Measurements from ENCODE around the gene FBLN7.

The FBLN7 gene

DNA sequence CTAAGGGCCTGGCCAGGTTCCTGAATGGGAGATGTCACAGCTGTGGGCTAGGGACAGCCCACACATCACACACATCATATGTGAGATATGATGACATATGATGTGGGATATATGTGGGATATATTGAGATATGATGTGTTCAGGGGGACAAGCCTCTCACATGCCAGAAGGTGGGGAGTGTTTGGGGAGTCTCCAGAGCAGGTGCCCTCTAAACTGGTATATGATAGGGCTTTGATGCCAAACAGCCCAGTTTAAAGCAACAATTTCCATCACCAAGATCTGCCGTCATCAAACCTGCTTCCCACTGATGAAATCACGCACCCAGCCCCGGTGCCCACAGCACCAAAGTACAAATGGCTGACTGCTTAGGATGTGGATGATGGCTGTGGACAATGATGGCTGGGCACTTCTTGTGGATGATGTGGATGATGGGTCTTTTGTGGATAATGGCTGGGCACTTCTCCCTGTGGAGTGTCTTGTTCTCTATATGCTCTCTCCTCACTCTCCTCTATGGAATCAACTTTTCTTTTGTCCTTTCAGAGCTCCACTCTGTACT lies 50.9 kb downstream of the FBLN7 start:
- no peak for DNase-seq
- H3K4me1 ChIP-seq = no peaks in the 10 kb centered on the region
- H3K36me3 ChIP-seq = no peaks in the 10 kb centered on the region
- H3K9me3 ChIP-seq = no peaks in the 10 kb centered on the region
- no peak overlapping the region for H3K4me3 ChIP-seq (ENCODE audit: low read depth, low read length)
- no peaks in the 10 kb centered on the region for H3K27me3 ChIP-seq
- no peak for TF ChIP-seq CTCF (IDR thresholded peaks at IDR 0.05; ENCODE audit: low read depth, low read length)

GRCh38 chr2:112194028-112194427 lies 55.8 kb downstream of the FBLN7 start:
- no peak for TF ChIP-seq CTCF (IDR thresholded peaks at IDR 0.05; ENCODE audit: low read depth, low read length)
- H3K36me3 ChIP-seq = no peaks in the 10 kb centered on the region
- no peaks in the 10 kb centered on the region for H3K9me3 ChIP-seq
- no peak overlapping the region for H3K4me3 ChIP-seq (ENCODE audit: low read depth, low read length)
- no peak for DNase-seq
- H3K27me3 ChIP-seq = no peaks in the 10 kb centered on the region
- H3K4me1 ChIP-seq = no peaks in the 10 kb centered on the region

- Histone ChIP-seq H3K27me3 (no peaks in the 10 kb centered on the region), H3K36me3 (no peaks in the 10 kb centered on the region), H3K4me3 (ENCODE audit: low read depth, low read length) (no peak overlapping the region), H3K4me1 (no peaks in the 10 kb centered on the region), H3K9me3 (no peaks in the 10 kb centered on the region)
- DNase-seq = no peak
- TF ChIP-seq CTCF (IDR thresholded peaks at IDR 0.05; ENCODE audit: low read depth, low read length) = no peak
Observed at GRCh38 chr2:112194482-112194881, 56.3 kb downstream of the FBLN7 start.

GRCh38 chr2:112195167-112195766 lies 57.1 kb downstream of the FBLN7 start:
- H3K27me3 ChIP-seq = no peaks in the 10 kb centered on the region
- no peak for TF ChIP-seq CTCF (IDR thresholded peaks at IDR 0.05; ENCODE audit: low read depth, low read length)
- H3K4me1 ChIP-seq = no peaks in the 10 kb centered on the region
- H3K4me3 ChIP-seq (ENCODE audit: low read depth, low read length) = no peak overlapping the region
- no peak for DNase-seq
- H3K36me3 ChIP-seq = no peaks in the 10 kb centered on the region
- no peaks in the 10 kb centered on the region for H3K9me3 ChIP-seq

- no peak for TF ChIP-seq CTCF (IDR thresholded peaks at IDR 0.05; ENCODE audit: low read depth, low read length)
- no peaks in the 10 kb centered on the region for H3K9me3 ChIP-seq
- no peaks in the 10 kb centered on the region for H3K4me1 ChIP-seq
- H3K4me3 ChIP-seq (ENCODE audit: low read depth, low read length) = no peak overlapping the region
- no peak for DNase-seq
- no peaks in the 10 kb centered on the region for H3K27me3 ChIP-seq
- no peaks in the 10 kb centered on the region for H3K36me3 ChIP-seq
Observed at GRCh38 chr2:112195950-112196349, 57.8 kb downstream of the FBLN7 start.

DNA sequence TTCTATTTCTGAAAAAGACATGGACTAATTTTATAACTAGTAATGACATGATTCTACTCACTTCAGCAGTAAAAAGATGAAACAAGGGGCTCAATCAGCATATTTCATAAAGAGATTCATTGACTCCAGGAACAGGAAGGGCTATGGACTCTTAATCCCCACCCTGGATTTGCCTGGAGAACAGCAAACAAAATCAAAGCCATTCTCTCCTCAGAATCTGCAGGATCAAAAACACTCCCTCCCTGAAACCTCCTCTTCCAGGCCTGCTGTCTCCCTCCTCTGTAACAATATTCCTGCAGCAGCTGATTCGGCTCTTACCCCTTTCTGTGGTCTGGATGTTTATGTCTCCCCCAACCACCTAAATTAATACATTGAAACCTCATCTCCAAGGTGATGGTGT lies 59.7 kb downstream of the FBLN7 start:
- Histone ChIP-seq H3K27me3 (no peaks in the 10 kb centered on the region), H3K4me1 (no peaks in the 10 kb centered on the region), H3K4me3 (ENCODE audit: low read depth, low read length) (no peak overlapping the region), H3K36me3 (no peaks in the 10 kb centered on the region), H3K9me3 (no peaks in the 10 kb centered on the region)
- DNase-seq = no peak
- no peak for TF ChIP-seq CTCF (IDR thresholded peaks at IDR 0.05; ENCODE audit: low read depth, low read length)
